CD14-positive monocyte (primary cell): ENCODE measurements around the gene AP1M2. TPM values are rescaled to one million over a fixed set of nuclear protein-coding genes. Genes with fewer than 3 reads are reported as not detected.
A peak's percentile ranks its signal among the peaks of the same experiment; 100 is the strongest.

Source experiments
- DNase-seq, 3 donors: peaks; one replicate each; pipeline ENCODE4 v3.0.0-alpha.2; 2011 to 2022
- H2AFZ ChIP-seq: 2 replicates; pipeline ENCODE4 v1.6.0; 2012; ENCODE audit warnings: mild to moderate bottlenecking, low read depth, low read length, inconsistent platforms; ENCODE audit not compliant: insufficient read depth, poor library complexity, severe bottlenecking
- H3K27ac ChIP-seq, 2 donors: 1 replicate in 1 of 2; 2 replicates in 1 of 2; pipeline ENCODE4 v1.5.1; 2012 to 2013; ENCODE audit warnings: low read length in 2 of 2, control low read depth in 1 of 2, inconsistent platforms in 1 of 2, low read depth in 1 of 2, mild to moderate bottlenecking in 1 of 2
- H3K27me3 ChIP-seq, 2 donors: one replicate each; pipeline versions ENCODE4 v1.6.0 to v1.6.1; 2011 to 2013; ENCODE audit warnings: low read length in 2 of 2; ENCODE audit not compliant: control insufficient read depth in 2 of 2, insufficient read depth in 2 of 2
- H3K36me3 ChIP-seq, 2 donors: replicated peaks in 1 of 2; 1 replicate in 1 of 2; 2 replicates in 1 of 2; pipeline versions ENCODE4 v1.5.1 to v1.6.1; 2012 to 2013; ENCODE audit warnings: low read length in 2 of 2, control low read depth in 1 of 2, inconsistent platforms in 1 of 2, mild to moderate bottlenecking in 1 of 2; ENCODE audit not compliant: insufficient read depth in 2 of 2, control insufficient read depth in 1 of 2
- H3K4me1 ChIP-seq, 2 donors: 1 replicate in 1 of 2; 2 replicates in 1 of 2; pipeline versions ENCODE4 v1.5.1 to v1.6.1; 2012 to 2013; ENCODE audit warnings: low read length in 2 of 2, control low read depth in 1 of 2, inconsistent platforms in 1 of 2, mild to moderate bottlenecking in 1 of 2, moderate library complexity in 1 of 2; ENCODE audit not compliant: insufficient read depth in 2 of 2, control insufficient read depth in 1 of 2
- H3K4me2 ChIP-seq: replicated peaks from 2 replicates; pipeline ENCODE3; 2012; ENCODE audit warnings: low read length, moderate library complexity, mild to moderate bottlenecking; ENCODE audit not compliant: poor library complexity, severe bottlenecking; ENCODE audit errors: extremely low read depth
- H3K4me3 ChIP-seq, 3 experiments: fragments of 200-600 bp in 1 of 3; sonication (generic) in 1 of 3; replicated peaks in 1 of 3; 1 replicate in 2 of 3; 2 replicates in 1 of 3; pipeline ENCODE4 v1.5.1; 2011 to 2013; ENCODE audit warnings: low read length in 3 of 3, mild to moderate bottlenecking in 3 of 3, control low read depth in 2 of 3, low read depth in 2 of 3, inconsistent platforms in 1 of 3, moderate library complexity in 1 of 3
- H3K79me2 ChIP-seq: 2 replicates; pipeline ENCODE4 v1.6.0; 2012; ENCODE audit warnings: mild to moderate bottlenecking, control low read depth, inconsistent platforms, low read length, moderate library complexity; ENCODE audit not compliant: insufficient read depth
- H3K9ac ChIP-seq: 2 replicates; pipeline ENCODE4 v1.6.0; 2017; ENCODE audit warnings: low read length, mild to moderate bottlenecking; ENCODE audit not compliant: insufficient read depth, poor library complexity, severe bottlenecking
- H3K9me3 ChIP-seq, 2 donors: replicated peaks in 1 of 2; 1 replicate in 1 of 2; 2 replicates in 1 of 2; pipeline versions ENCODE4 v1.5.1 to v1.6.1; 2012 to 2013; ENCODE audit warnings: low read length in 2 of 2, control low read depth in 1 of 2; ENCODE audit not compliant: control insufficient read depth in 1 of 2, insufficient read depth in 1 of 2
- H4K20me1 ChIP-seq: 2 replicates; pipeline ENCODE4 v1.6.0; 2012; ENCODE audit warnings: mild to moderate bottlenecking, low read length, control low read depth, moderate library complexity; ENCODE audit not compliant: insufficient read depth
- H3K27ac Mint-ChIP-seq, 7 donors: one replicate each; pipeline ENCODE4 v1.8.0; 2020; ENCODE audit warnings: mild to moderate bottlenecking in 7 of 7, mixed read lengths in 7 of 7, moderate library complexity in 6 of 7, inconsistent platforms in 2 of 7
- H3K27me3 Mint-ChIP-seq, 3 donors: one replicate each; pipeline ENCODE4 v1.8.0; 2021 to 2022; ENCODE audit warnings: low read depth in 3 of 3, mild to moderate bottlenecking in 3 of 3, mixed read lengths in 3 of 3, moderate library complexity in 3 of 3, inconsistent platforms in 1 of 3
- H3K36me3 Mint-ChIP-seq, 2 donors: one replicate each; pipeline ENCODE4 v1.8.0; 2020; ENCODE audit warnings: mixed read lengths in 2 of 2, inconsistent platforms in 1 of 2, mild to moderate bottlenecking in 1 of 2
- H3K4me1 Mint-ChIP-seq: one replicate; pipeline ENCODE4 v1.8.0; 2020; ENCODE audit warnings: mild to moderate bottlenecking, mixed read lengths
- H3K4me3 Mint-ChIP-seq, 2 donors: one replicate each; pipeline ENCODE4 v1.8.0; 2020; ENCODE audit warnings: mild to moderate bottlenecking in 2 of 2, mixed read lengths in 2 of 2, moderate library complexity in 1 of 2
- H3K9me3 Mint-ChIP-seq, 7 donors: one replicate each; pipeline ENCODE4 v1.8.0; 2020 to 2022; ENCODE audit warnings: mixed read lengths in 7 of 7, mild to moderate bottlenecking in 6 of 7, moderate library complexity in 6 of 7, inconsistent platforms in 2 of 7
- WGBS: methylation state at CpG from one replicate; pipeline ENCODE4 v1.1.5; 2013; ENCODE audit warnings: missing lambda C conversion rate; ENCODE audit not compliant: insufficient coverage; 5-methylcytosine and 5-hydroxymethylcytosine counted together
- intact Hi-C, 2 donors: fragments of 100-400 bp; cut with micrococcal nuclease; formaldehyde crosslinking; loops; one replicate each; pipeline versions ENCODE4 v1.15.0 to v1.15.1; 2023
- polyA plus RNA-seq, 3 donors: library from polyadenylated mRNA; depleted of rRNA in 1 of 3; unstranded in 2 of 3; stranded (reverse) in 1 of 3; fragments of 300-500 nt in 2 of 3; fragments of >200 nt in 1 of 3; fragmentation: Illumina TruSeq in 2 of 3; gene quantifications; 1 replicate in 2 of 3; 2 replicates in 1 of 3; pipeline ENCODE4 v1.2.3, GENCODE V29; 2012 to 2021
- TF ChIP-seq, protein P1 (sequence below): fragments of 200-600 bp; IDR thresholded peaks from one replicate; pipeline ENCODE4 v1.8.0; 2022; ENCODE audit warnings: antibody characterized with exemption, mild to moderate bottlenecking

Gene AP1M2
- polyA plus RNA-seq, 3 donors = 0.36 TPM; not detected in 2

DNA sequence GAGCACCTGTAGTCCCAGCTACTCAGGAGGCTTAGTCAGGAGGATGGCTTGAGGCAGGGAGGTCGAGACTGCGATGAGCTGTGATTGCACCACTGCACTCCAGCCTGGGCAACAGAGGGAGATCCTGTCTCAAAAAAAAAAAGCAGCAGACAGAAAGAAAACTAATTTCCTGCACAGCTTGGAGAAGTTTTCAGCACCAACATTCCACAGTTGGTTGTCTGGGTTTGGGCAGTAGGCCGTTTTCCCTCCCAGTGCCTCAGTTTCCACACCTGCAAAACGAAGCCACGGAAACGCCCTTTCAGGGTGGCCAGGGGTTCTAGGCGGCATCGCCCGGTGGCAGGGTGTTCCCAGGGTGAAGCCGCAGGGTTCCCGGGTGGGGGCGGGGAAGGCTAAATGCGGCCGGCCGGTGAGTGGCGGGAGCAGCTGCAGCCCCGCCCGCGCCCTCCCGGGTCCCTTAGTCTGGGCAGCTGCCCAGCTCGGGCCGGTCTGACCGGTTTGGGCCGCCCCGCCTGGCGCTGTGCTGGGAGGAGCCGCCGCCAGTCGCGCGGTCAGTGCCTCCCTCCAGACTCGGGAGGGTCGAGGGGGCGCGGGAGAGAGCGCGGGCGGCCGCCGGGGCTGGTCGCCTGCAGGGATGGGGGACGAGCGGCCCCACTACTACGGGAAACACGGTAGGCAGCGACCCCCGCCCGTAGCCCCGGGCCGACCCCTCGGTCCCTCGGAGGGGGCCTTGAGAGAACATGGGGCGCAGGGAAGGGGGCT is 38.1 kb upstream of the AP1M2 start, which contains the start of gene SLC44A2:
SLC44A2 (plus strand) TSS at position 551 of the 759 bp plus-strand sequence; CDS start at position 632, 81 bp downstream.
- H3K4me3 ChIP-seq = no peak within 1 kb of the TSS
- H3K4me1 ChIP-seq = peaks cover 0 to 6% of the 10 kb centered on the region in 2 donors
- H3K27me3 ChIP-seq = no peaks in the 10 kb centered on the region
- TF ChIP-seq, protein P1, sequence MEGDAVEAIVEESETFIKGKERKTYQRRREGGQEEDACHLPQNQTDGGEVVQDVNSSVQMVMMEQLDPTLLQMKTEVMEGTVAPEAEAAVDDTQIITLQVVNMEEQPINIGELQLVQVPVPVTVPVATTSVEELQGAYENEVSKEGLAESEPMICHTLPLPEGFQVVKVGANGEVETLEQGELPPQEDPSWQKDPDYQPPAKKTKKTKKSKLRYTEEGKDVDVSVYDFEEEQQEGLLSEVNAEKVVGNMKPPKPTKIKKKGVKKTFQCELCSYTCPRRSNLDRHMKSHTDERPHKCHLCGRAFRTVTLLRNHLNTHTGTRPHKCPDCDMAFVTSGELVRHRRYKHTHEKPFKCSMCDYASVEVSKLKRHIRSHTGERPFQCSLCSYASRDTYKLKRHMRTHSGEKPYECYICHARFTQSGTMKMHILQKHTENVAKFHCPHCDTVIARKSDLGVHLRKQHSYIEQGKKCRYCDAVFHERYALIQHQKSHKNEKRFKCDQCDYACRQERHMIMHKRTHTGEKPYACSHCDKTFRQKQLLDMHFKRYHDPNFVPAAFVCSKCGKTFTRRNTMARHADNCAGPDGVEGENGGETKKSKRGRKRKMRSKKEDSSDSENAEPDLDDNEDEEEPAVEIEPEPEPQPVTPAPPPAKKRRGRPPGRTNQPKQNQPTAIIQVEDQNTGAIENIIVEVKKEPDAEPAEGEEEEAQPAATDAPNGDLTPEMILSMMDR = no peak
- DNase-seq = no peak
- peaks cover 10% of the 10 kb centered on the region for H3K4me1 Mint-ChIP-seq
- H3K27ac Mint-ChIP-seq = peak within 1 kb of the TSS in 1 of 7 donors; percentile 30
- intact Hi-C loops = no loop called here
- H4K20me1 ChIP-seq = peaks cover 69% of the 10 kb centered on the region
- H3K27ac ChIP-seq = no peak within 1 kb of the TSS
- peaks cover 29 to 41% of the 10 kb centered on the region in 2 donors for H3K36me3 Mint-ChIP-seq
- no peaks in the 10 kb centered on the region for H3K9me3 Mint-ChIP-seq
- no peaks in the 10 kb centered on the region for H3K9me3 ChIP-seq
- peak within 1 kb of the TSS; percentile 27 to 51 for H3K4me3 Mint-ChIP-seq
- WGBS = 87% methylated on average over 47 of the region's 53 CpGs
- H3K79me2 ChIP-seq = no peaks in the 10 kb centered on the region
- H3K27me3 Mint-ChIP-seq = peaks cover 0 to 11% (median 3%) of the 10 kb centered on the region in 3 donors
- peaks cover 20 to 26% of the 10 kb centered on the region in 2 donors for H3K36me3 ChIP-seq
- H3K4me2 ChIP-seq = no peak within 1 kb of the TSS
- no peak within 1 kb of the TSS for H2AFZ ChIP-seq
- H3K9ac ChIP-seq = no peak within 1 kb of the TSS

- Mint-ChIP-seq H3K36me3 (peaks cover 27 to 39% of the 10 kb centered on the region in 2 donors), H3K4me3 (peak overlapping the region in 1 of 2 donors; percentile 27), H3K9me3 (no peaks in the 10 kb centered on the region), H3K27me3 (peaks cover 0 to 11% (median 3%) of the 10 kb centered on the region in 3 donors), H3K27ac (no peak overlapping the region), H3K4me1 (peaks cover 10% of the 10 kb centered on the region)
- H3K79me2 ChIP-seq = no peaks in the 10 kb centered on the region
- DNase-seq = no peak
- 92% methylated on average over 5 of the region's 6 CpGs for WGBS
- intact Hi-C loops = no loop called here
- no peaks in the 10 kb centered on the region for H3K27me3 ChIP-seq
- peaks cover 16 to 23% of the 10 kb centered on the region in 2 donors for H3K36me3 ChIP-seq
- H3K4me1 ChIP-seq = peaks cover 0 to 6% of the 10 kb centered on the region in 2 donors
- H2AFZ ChIP-seq = no peak overlapping the region
- H3K9ac ChIP-seq = no peak overlapping the region
- peaks cover 75% of the 10 kb centered on the region for H4K20me1 ChIP-seq
- TF ChIP-seq, protein P1 = no peak
- no peak overlapping the region for H3K4me2 ChIP-seq
- no peaks in the 10 kb centered on the region for H3K9me3 ChIP-seq
- no peak overlapping the region for H3K27ac ChIP-seq
- no peak overlapping the region for H3K4me3 ChIP-seq
Observed at GRCh38 chr19:10624585-10624984, 37.5 kb upstream of the AP1M2 start.
